ENCODE results near the gene OCIAD2.

GRCh38 chr4:48853604-48854394 lies 52.8 kb downstream of the OCIAD2 start:
- TF ChIP-seq NFYB (CRISPR knock-in tag; conservative IDR thresholded peaks at IDR 0.05; ENCODE audit: low read depth) (no peak), MAX (CRISPR knock-in tag; IDR thresholded peaks at IDR 0.05) (no peak), MLX (CRISPR knock-in tag; IDR thresholded peaks at IDR 0.05) (no peak), CTCF (IDR thresholded peaks at IDR 0.05) (no peak), SMAD4 (CRISPR knock-in tag; IDR thresholded peaks at IDR 0.05) (no peak), IRF2 (CRISPR knock-in tag; IDR thresholded peaks at IDR 0.05; ENCODE audit: borderline replicate concordance, low read depth) (no peak)
